Naive thymus-derived CD8-positive, alpha-beta T cell (primary cell): ENCODE data around the gene BLOC1S2. TPM values are rescaled to one million over a fixed set of nuclear protein-coding genes. Genes with fewer than 3 reads are reported as not detected.
"Not testable (repeated sequence)": the region's sequence is repeated elsewhere in the genome, so short reads cannot be mapped to it uniquely, and the experiment has no call there.

ENCODE experiments used
- ATAC-seq, 2 donors: fragments of 150-1000 bp; cut with Tn5 transposase in 1 of 2; sonication (Bioruptor Pico), chemical (Tn5 transposase) in 1 of 2; 1 replicate in 1 of 2; 2 replicates in 1 of 2; pipeline ENCODE4 v1.10.0; 2021; ENCODE audit warnings: mild to moderate bottlenecking in 2 of 2, moderate library complexity in 2 of 2
- POLR2A ChIA-PET: fragments of 350-600 bp; sonication (Branson Sonifier 250); formaldehyde crosslinking; loops from one replicate; lab custom pipeline; 2021; ENCODE audit warnings: antibody characterized with exemption; lab: Charles Lee
- DNase-seq, 10 donors: peaks; one replicate each; pipeline versions ENCODE4 v3.0.0 to v3.0.0-alpha.2; 2020 to 2022
- H3K27ac Mint-ChIP-seq, 10 donors: one replicate each; pipeline ENCODE4 v1.8.0; 2020 to 2022; ENCODE audit warnings: mild to moderate bottlenecking in 10 of 10, mixed read lengths in 10 of 10, moderate library complexity in 4 of 10, inconsistent platforms in 1 of 10
- H3K27me3 Mint-ChIP-seq, 5 donors: one replicate each; pipeline ENCODE4 v1.8.0; 2021 to 2022; ENCODE audit warnings: mixed read lengths in 5 of 5
- H3K36me3 Mint-ChIP-seq, 3 donors: one replicate each; pipeline ENCODE4 v1.8.0; 2020 to 2022; ENCODE audit warnings: mixed read lengths in 3 of 3, mild to moderate bottlenecking in 2 of 3, inconsistent platforms in 1 of 3
- H3K4me1 Mint-ChIP-seq, 4 donors: one replicate each; pipeline ENCODE4 v1.8.0; 2021 to 2022; ENCODE audit warnings: mixed read lengths in 4 of 4
- H3K4me3 Mint-ChIP-seq, 10 donors: one replicate each; pipeline ENCODE4 v1.8.0; 2020 to 2022; ENCODE audit warnings: mild to moderate bottlenecking in 10 of 10, mixed read lengths in 10 of 10, moderate library complexity in 6 of 10, inconsistent platforms in 1 of 10
- H3K9me3 Mint-ChIP-seq, 9 donors: one replicate each; pipeline ENCODE4 v1.8.0; 2020 to 2022; ENCODE audit warnings: mixed read lengths in 9 of 9, mild to moderate bottlenecking in 3 of 9, inconsistent platforms in 1 of 9, moderate library complexity in 1 of 9
- polyA plus RNA-seq, 3 donors: library from polyadenylated mRNA; unstranded; fragments of 300-500 nt; fragmentation: Illumina TruSeq; gene quantifications; one replicate each; pipeline ENCODE4 v1.2.3, GENCODE V29; 2021
- total RNA-seq, 8 experiments: library from RNA in 2 of 8; stranded (reverse) in 2 of 8; gene quantifications; one replicate each; pipeline ENCODE4 v1.2.3 and lab custom pipeline; 2021 to 2026

Gene BLOC1S2
- total and polyA plus RNA-seq, 5 experiments from 2014 or later = 37.8 to 76.1 (median 61.3) TPM

DNA sequence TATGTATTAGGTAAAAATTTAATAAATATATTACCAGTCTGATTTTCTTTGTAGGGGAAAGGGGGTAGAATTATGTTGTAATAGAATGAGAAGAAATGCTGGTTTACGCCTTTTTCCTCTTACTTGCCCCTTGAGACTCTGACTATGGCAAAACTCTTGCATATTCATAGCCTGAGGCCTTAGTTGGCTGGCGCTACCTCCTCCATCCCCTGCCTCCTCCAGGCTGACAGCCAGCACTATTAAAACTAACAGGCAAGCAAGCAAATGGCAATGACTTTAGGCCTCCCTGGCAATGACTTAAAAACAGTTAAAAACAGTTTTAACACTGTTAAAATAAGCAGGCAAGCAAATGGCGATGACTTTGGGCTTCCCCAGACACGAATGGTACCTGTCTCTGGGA lies 29.1 kb upstream of the BLOC1S2 start:
- DNase-seq = no peak
- Mint-ChIP-seq H3K27me3 (peaks cover 21 to 75% (median 35%) of the 10 kb centered on the region in 5 donors), H3K9me3 (no peaks in the 10 kb centered on the region), H3K36me3 (no peaks in the 10 kb centered on the region), H3K4me3 (no peak overlapping the region), H3K27ac (no peak overlapping the region), H3K4me1 (no peaks in the 10 kb centered on the region)
- POLR2A ChIA-PET = no interaction called here
- no peak for ATAC-seq

DNA sequence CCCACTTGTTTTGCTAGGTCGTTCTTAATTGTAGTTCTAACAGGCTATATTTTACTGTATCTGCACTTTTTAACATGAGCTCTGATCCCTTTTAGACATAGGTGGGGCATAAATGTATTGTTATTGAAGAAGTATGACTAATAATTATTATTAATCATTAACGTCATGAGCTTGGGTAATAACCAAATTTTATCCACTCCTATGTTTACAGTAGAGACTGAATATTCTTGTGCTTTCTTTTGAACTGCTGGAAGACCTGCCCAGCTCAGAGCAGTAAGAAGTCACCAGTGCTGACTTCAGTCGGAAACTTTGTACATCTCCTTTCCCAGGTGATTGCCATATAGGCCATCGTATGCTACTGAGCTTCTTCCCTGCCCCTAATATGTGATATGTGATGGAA lies 24.8 kb upstream of the BLOC1S2 start:
- POLR2A ChIA-PET = no interaction called here
- Mint-ChIP-seq H3K36me3 (no peaks in the 10 kb centered on the region), H3K27ac (no peak overlapping the region), H3K4me1 (no peaks in the 10 kb centered on the region), H3K4me3 (no peak overlapping the region), H3K9me3 (no peaks in the 10 kb centered on the region), H3K27me3 (peaks cover 20 to 47% (median 33%) of the 10 kb centered on the region in 5 donors)
- DNase-seq (no peak), ATAC-seq (no peak)

DNA sequence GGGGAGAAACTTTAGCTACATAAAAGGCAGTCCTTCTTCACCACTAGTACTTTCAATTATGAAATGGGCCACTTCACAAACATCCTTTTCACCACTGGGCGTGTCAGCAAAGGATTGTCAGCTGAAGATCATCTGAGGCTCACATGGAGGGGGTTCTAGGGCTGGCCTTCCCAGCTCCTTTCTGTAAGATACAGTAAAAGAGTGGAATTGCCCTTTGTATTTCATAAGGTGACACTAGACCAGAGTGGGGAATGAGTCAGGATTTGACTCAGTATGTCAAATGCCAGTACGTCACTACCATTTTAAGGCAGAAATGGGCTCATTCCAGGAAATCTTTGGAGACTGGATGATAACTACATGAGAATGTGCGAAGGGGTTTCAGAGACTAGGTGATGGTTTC lies 21.2 kb upstream of the BLOC1S2 start:
- Mint-ChIP-seq H3K27me3 (peaks cover 22 to 57% (median 29%) of the 10 kb centered on the region in 5 donors), H3K36me3 (no peaks in the 10 kb centered on the region), H3K9me3 (no peaks in the 10 kb centered on the region), H3K27ac (no peak overlapping the region), H3K4me3 (no peak overlapping the region), H3K4me1 (no peaks in the 10 kb centered on the region)
- POLR2A ChIA-PET = no interaction called here
- no peak for ATAC-seq
- no peak for DNase-seq

DNA sequence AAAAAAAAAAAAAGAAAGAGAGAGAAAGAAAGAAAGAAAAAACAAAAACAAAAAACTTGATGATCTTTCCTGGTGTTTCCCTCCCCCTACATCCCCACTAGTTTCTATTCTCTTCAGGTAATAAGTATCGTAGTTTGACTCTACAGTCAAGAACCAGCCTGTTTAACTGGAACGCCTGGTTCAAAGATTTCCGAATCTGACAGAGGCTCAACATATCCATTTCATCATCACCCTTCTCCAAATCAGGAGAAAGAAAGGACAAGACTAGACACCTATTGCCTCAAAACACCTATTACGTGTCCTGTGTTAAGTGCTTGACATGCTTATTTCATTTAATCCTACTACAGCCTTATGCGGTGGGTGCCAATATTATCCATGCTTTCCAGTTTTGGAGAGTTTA lies 20.4 kb upstream of the BLOC1S2 start:
- Mint-ChIP-seq H3K4me1 (no peaks in the 10 kb centered on the region), H3K36me3 (no peaks in the 10 kb centered on the region), H3K4me3 (no peak overlapping the region), H3K27ac (no peak overlapping the region), H3K9me3 (no peaks in the 10 kb centered on the region), H3K27me3 (peaks cover 20 to 51% (median 26%) of the 10 kb centered on the region in 5 donors)
- ATAC-seq (no peak), DNase-seq (no peak)
- POLR2A ChIA-PET = no interaction called here

DNA sequence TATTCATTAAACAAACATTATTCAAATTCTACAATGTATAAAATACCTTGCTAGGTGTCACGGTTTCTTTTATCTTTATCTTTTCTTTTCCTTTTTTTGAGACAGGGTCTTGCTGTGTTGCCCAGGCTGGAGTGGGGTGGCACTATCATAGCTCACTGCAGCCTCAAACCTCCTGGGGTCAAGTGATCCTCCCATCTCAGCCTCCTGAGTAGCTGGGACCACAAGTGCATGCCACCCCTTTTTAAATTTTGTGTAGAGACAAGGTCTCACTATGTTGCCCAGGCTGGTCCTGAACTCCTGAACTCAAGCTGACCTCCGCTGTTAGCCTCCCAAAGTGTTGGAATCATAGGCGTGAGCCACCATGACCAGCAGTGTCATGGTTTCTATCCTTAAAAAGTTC lies 17.9 kb upstream of the BLOC1S2 start:
- DNase-seq (no peak), ATAC-seq (no peak)
- POLR2A ChIA-PET = no interaction called here
- H3K27me3 Mint-ChIP-seq = peaks cover 18 to 47% (median 33%) of the 10 kb centered on the region in 5 donors
- no peaks in the 10 kb centered on the region for H3K36me3 Mint-ChIP-seq
- H3K4me1 Mint-ChIP-seq = no peaks in the 10 kb centered on the region
- H3K9me3 Mint-ChIP-seq = peaks cover 0 to 3% (median 0%) of the 10 kb centered on the region in 9 donors
- H3K27ac Mint-ChIP-seq = peak overlapping the region in 1 of 10 donors; percentile 12
- no peak overlapping the region for H3K4me3 Mint-ChIP-seq

DNA sequence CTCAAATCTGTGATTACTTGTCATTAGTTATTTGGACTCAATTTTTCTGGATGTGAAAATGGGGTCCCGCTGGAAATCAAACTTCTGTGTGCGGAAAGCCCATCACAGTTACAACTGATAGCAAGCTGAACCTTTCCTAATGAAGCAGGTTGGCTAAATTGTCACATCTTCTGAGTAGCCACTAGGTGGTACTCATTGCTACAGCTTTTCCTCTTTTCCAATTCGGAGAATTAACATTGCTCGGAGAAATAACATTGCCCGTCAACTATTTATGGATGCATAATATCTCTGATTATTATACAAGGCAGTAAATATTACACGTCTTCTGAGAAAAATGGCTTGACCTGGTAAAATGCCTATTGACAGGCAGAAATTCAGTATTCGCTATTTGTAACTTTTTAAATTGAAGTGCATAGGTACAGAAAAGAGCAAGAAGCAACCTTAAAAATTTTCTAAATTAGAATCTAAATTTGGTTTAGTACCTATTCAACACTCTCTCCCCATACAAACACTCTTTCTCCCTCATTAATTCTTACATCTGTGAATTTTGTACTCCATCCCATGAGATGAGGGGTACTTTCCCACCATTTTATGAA lies 17.3 kb upstream of the BLOC1S2 start:
- POLR2A ChIA-PET = no interaction called here

DNA sequence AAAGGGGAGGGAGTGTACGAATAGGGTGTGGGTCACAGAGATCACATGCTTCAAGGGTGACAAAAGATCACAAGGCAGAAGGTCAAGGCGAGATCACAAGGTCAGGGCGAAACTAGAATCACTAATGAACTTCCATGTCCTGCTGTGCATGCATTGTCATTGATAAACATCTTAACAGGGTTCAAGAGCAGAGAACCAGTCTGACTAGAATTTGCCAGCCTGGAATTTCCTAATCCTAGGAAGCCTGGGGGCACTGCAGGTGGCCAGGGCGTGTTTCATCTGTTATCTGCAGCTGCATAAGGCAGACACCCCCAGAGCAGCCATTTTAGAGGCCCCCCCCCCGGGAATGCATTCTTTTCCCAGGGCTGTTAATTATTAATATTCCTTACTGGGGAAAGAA lies 14.6 kb upstream of the BLOC1S2 start:
- DNase-seq, H3K36me3 Mint-ChIP-seq, H3K4me3 Mint-ChIP-seq, H3K4me1 Mint-ChIP-seq, POLR2A ChIA-PET, H3K27ac Mint-ChIP-seq, ATAC-seq, H3K9me3 Mint-ChIP-seq: not testable (repeated sequence)
- peaks cover 27 to 50% (median 37%) of the 10 kb centered on the region in 5 donors for H3K27me3 Mint-ChIP-seq

More for the DNA sequence above, 17.3 kb upstream of the BLOC1S2 start:
- ATAC-seq (no peak), DNase-seq (peak in 1 of 10 donors; percentile 5)
- no peaks in the 10 kb centered on the region for H3K4me1 Mint-ChIP-seq
- H3K9me3 Mint-ChIP-seq = peaks cover 0 to 3% (median 0%) of the 10 kb centered on the region in 9 donors
- H3K36me3 Mint-ChIP-seq = no peaks in the 10 kb centered on the region
- H3K27ac Mint-ChIP-seq = no peak overlapping the region
- peaks cover 22 to 44% (median 39%) of the 10 kb centered on the region in 5 donors for H3K27me3 Mint-ChIP-seq
- H3K4me3 Mint-ChIP-seq = no peak overlapping the region

DNA sequence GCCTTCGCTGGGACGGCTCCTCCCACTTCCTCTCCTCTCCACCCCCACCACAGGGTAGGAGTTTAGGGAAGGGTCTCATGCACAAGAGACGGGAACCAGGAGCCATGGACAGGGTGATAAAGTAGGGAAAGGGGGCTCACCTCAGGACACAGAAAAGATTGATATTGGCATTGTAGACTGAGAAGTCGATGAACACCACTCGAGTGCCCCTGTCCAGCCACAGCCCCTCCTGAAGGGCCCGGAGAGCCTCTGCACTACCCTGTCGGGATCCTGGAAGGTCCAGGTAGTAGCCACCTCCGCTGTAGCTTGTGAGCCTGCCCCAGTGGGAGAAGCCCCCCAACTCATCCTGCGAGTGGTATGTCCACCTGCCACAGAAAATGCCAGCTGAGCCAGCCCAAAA lies 10.8 kb upstream of the BLOC1S2 start:
- no peak overlapping the region for H3K4me3 Mint-ChIP-seq
- no peak overlapping the region for H3K27ac Mint-ChIP-seq
- H3K9me3 Mint-ChIP-seq = peaks cover 0 to 3% (median 0%) of the 10 kb centered on the region in 9 donors
- H3K36me3 Mint-ChIP-seq = no peaks in the 10 kb centered on the region
- no peak for ATAC-seq
- no peak for DNase-seq
- peaks cover 25 to 54% (median 34%) of the 10 kb centered on the region in 5 donors for H3K27me3 Mint-ChIP-seq
- peaks cover 0 to 2% (median 0%) of the 10 kb centered on the region in 4 donors for H3K4me1 Mint-ChIP-seq
- POLR2A ChIA-PET = no interaction called here

DNA sequence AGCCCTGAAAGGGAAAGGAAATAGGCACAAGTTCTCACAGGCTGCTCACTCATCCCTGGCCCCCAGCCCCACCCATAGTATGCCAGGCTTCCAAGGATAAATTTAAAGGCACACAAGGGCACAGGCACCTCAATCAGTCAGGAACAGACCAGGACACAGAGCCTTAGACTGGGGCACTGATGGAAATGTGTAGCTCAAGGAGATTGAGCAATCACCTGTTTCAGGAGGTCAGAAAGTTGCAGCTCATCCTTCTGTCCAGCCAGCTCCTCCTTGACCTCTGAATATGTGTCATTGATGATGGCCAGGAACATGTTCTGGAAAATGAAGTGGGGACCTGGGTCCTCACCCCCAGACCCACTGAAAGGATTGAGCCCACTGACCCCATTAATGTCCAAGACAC lies 6.6 kb upstream of the BLOC1S2 start:
- Mint-ChIP-seq H3K4me1 (peaks cover 0 to 4% (median 0%) of the 10 kb centered on the region in 4 donors), H3K36me3 (no peaks in the 10 kb centered on the region), H3K27me3 (peaks cover 14 to 30% (median 26%) of the 10 kb centered on the region in 5 donors), H3K4me3 (no peak overlapping the region), H3K9me3 (no peaks in the 10 kb centered on the region), H3K27ac (no peak overlapping the region)
- ATAC-seq (no peak), DNase-seq (no peak)
- POLR2A ChIA-PET = no interaction called here

DNA sequence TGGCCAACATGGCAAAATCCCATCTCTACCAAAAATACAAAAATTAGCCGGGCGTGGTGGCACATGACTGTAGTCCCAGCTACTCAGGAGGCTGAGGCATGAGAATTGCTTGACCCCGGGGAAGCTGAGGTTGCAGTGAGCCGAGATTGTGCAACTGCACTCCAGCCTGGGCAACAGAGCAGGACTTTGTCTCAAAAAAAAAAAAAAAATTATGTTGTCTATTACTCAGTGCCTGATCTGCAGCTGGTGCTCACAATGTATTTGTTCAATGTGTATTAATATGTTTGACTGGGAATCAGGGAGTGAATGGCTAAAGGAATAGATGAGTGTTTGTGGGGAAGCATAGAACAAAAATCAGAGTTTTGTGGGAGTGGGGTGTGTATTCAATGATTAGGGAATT lies 5.8 kb upstream of the BLOC1S2 start:
- POLR2A ChIA-PET, H3K9me3 Mint-ChIP-seq, H3K27ac Mint-ChIP-seq, H3K4me1 Mint-ChIP-seq, H3K4me3 Mint-ChIP-seq, H3K36me3 Mint-ChIP-seq, DNase-seq, ATAC-seq: not testable (repeated sequence)
- peaks cover 14 to 30% (median 26%) of the 10 kb centered on the region in 5 donors for H3K27me3 Mint-ChIP-seq

DNA sequence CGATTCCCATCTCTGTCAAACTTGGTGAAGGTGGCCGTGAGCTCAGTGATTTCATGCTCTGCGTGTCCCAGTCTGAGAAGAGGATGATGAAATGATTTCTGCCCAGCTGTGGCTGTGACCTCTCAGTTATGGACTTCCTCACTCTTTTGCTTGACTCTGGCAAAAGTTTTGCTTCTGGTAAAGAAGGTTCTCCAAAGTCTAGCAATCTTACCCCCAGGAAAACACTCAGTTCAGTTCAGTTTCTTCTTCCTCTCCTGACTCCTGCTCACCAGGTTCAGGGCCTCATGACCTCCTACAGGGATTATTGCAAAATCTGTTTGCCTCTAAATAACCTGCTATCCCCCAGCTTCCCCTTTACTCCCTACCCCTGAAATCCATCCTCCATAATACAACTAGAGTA lies 4.9 kb upstream of the BLOC1S2 start:
- Mint-ChIP-seq H3K4me1 (peaks cover 7 to 17% (median 12%) of the 10 kb centered on the region in 4 donors), H3K27ac (no peak overlapping the region), H3K36me3 (no peaks in the 10 kb centered on the region), H3K27me3 (peaks cover 11 to 21% (median 18%) of the 10 kb centered on the region in 5 donors), H3K4me3 (no peak overlapping the region), H3K9me3 (no peaks in the 10 kb centered on the region)
- DNase-seq (no peak), ATAC-seq (no peak)
- POLR2A ChIA-PET = no interaction called here

DNA sequence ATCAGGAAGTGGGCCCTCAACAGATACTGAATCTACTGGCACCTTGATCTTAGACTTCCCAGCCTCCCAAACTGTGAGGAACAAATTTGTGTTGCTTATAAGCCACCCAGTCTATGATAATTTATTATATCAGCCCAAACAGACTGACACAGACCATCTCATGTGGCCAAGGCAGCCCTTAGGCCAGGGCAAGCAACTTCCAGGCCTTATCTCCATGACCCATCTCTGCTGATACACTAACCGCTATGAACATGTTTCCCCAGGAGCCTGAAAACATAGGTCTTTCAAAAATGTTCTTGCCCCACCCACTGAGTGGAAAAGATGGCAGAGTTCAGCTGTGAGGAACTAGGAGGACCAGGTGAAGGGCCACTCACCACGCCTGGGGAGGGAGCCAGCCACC lies 3.2 kb upstream of the BLOC1S2 start:
- H3K27ac Mint-ChIP-seq = no peak overlapping the region
- ATAC-seq = no peak
- H3K4me1 Mint-ChIP-seq = peaks cover 16 to 34% (median 27%) of the 10 kb centered on the region in 4 donors
- no peaks in the 10 kb centered on the region for H3K9me3 Mint-ChIP-seq
- peaks cover 0 to 5% (median 0%) of the 10 kb centered on the region in 3 donors for H3K36me3 Mint-ChIP-seq
- H3K4me3 Mint-ChIP-seq = no peak overlapping the region
- DNase-seq = no peak
- POLR2A ChIA-PET = no interaction called here
- peaks cover under 1 to 12% (median 5%) of the 10 kb centered on the region in 5 donors for H3K27me3 Mint-ChIP-seq

DNA sequence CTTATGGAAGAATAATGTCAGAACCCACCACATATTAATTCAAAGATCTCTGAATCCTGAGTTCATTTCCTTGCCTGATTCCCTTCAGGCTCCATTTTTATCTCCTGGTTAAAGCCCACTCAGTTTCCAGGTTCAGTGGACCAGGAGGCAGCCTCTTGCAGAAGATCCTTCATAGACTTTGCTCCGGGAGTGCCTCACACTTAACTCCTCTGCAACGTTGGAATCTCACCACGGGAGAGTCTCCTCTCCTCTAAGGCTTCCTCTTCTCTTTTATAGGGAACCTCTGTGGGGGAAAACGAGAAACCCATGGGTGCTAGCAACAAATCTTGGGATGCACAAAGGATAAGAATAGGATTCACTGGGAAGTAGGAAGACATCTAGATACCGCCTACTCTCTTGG lies 1.7 kb upstream of the BLOC1S2 start:
- POLR2A ChIA-PET = no interaction called here
- Mint-ChIP-seq H3K9me3 (no peaks in the 10 kb centered on the region), H3K4me3 (peak overlapping the region in 4 of 10 donors; percentile 3 to 100 (median 76)), H3K36me3 (peaks cover 0 to 5% (median 0%) of the 10 kb centered on the region in 3 donors), H3K4me1 (peaks cover 19 to 43% (median 33%) of the 10 kb centered on the region in 4 donors), H3K27me3 (peaks cover 0 to 3% (median under 1%) of the 10 kb centered on the region in 5 donors), H3K27ac (peak overlapping the region in 5 of 10 donors; percentile 27 to 99 (median 98))
- no peak for ATAC-seq
- no peak for DNase-seq
